Suppressor macrophage (primary cell): Measurements from ENCODE around the gene FAM240A.
A peak's percentile ranks its signal among the peaks of the same experiment; 100 is the strongest.

ENCODE experiments used
- DNase-seq, 4 experiments: peaks; one replicate each; pipeline ENCODE4 v3.0.0-alpha.2; 2020 to 2022

FAM240A gene

DNA sequence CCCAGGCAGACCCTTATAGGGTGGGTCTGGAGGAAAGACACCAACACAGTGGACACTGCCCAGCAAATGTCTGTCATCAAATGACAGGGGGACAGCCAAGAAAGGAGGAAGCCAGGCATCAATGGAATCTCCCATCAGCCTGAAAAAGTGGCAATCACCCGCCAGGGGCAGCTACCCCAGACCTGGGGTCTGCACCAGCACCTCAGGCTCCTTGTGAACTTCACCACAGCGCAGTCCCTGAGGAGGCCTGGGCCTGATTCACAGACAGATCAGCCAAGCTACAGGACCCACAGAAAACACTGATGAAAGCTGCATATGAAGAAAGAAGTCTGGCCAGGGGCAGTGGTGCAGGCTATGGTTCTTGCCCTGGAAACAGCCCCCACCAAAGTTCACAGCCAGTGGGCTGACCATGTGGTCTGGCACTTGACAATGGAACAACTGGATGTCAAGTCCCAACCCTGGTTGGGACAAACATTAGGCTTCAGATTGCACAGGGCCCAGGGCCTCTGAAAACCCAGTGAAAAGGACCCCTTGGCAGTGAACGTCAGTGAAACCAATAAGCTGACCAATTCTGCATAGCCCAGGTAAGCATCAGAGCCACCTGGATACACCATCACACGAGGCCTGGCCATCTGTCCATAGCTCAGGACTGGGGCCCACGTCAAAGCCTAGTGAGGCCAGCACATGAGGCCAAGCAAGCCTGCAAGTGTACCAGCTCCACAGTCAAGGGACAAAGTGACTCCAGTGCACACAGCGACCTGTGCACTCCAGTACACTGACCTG, 52.1 kb downstream of the FAM240A start:
- no peak for DNase-seq

DNA sequence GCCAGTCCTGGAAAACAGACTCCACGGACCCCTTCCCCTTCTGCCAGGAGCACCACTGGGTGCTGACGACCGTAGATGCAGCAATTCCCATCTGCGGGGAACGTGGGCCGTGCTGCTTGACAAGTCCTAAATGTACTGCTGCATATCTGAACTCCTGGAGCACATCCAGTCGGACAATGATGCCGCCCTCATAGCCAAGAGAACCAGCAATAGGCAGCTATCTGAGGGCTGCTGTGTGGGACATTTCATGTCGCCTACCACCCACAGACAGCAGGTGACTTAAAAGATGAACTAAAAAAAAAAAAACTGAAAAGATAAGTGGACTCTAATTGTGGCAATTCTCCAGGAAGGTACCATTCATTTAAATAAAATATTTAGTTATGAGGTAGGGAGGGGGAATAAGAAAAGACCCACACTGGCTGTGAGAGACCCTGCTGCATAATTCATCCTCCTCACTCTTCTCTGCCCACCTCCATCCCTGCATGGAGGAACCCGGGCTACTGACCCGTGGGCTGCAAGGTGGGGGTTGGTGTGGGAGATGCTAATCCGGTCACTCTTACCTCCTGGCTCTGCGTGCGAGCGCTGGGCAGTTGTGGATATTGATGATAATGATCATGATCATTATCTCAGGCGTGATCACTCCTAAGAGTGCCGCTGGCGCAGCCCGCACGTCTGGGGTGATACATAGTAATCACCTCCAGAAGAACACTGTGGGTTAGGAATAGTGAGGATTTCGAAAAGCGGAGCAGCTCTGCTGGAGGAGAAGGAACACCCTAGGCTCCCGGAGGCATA, 52.8 kb downstream of the FAM240A start:
- DNase-seq: no peak

DNA sequence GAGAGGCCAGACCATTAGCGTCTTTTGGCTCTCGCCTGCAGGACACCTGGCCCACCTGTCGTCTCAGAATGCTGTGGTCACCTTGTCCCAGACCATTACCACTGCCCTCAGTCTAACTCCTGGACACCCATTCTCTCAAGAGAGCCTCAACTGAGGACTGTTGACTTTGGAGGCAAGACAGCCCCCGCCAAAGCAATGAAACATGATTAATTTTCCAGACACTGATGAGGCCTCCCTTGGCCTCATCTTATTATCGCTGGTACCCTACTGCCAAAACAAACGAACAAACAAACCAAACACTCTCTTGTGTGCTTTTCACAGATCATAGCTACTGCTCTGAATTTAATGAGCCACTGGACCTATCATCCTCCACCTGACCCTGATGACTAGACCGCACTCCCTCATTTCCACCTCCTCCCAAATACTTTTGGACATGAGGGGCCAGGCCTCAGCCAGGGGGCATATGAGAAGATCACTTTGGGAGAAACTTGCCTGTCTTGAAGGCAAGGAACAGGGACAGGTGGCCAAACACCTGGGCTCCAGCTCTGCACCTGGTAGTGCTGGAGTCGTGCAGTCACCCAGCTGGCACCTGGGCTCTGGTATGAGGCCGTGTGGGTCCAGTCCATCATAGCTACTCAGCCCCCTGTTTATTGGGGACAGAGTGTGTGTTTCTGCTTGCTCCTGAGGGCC, 53.6 kb downstream of the FAM240A start:
- DNase-seq: no peak

DNA sequence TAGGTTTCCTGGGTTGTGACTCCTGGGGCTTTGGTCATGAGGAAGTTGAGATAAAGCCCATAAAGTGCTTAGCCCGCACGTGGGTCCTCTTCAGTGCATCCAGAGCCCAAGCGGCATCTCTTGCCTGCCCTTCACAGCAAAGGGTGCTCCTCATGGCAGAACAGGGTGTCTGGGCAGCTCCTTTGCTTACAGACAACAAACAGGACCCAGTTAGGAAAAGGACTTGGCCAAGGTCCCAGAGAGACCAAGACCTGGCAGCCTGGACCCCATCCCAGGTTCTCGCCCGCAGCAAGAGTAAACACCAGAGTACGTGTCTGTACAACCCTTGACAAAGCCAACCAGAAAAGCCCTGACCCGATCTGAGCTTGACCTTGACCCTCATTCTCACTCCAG, 54.1 kb downstream of the FAM240A start:
- no peak for DNase-seq

DNA sequence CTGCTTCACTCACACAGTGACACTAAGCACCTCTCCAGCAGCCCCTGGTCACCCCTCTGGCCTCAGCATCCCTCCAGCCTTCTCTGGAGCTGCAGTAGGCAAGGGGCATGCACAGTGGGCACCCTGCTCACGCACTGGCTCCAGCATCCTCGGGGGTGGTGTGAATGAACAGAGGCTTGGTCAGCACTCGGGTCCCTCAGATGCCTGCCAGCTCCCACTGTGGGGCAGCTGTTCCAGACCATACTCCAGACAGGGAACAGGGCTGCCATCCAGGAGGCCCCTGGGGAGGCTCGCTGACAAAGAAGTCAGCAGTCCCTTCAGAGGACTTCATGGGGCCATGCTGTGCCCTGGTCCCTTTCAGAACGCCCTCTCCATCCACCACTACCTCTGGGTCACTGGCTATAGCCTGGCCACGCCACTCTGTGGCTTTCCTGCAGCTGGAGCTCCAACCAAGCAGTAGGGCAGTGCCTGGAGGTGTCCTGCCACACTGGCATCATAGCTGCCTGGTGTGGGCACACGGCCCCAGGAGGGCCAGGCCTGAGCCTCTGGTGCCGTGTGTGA, 54.8 kb downstream of the FAM240A start:
- DNase-seq: no peak

DNA sequence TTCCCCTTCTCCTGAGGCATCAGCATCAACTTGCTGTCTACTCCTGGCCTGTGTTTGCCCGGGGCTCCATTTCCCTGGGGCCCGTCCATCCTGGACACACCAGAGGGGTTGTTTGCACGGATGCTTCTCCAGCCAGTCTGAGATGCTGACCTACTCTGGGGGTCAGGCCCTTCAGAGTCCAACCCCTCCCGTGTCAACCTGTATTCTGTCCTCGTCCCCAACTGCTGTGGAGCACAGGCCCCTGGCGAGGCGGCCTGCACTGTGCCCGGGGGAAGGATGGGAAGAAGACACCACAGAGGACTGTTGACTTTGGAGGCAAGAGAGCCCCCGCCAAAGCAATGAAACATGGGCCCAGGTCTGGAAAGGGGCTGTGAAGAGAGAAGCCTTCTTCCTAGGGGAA, 55.3 kb downstream of the FAM240A start:
- DNase-seq: no peak

DNA sequence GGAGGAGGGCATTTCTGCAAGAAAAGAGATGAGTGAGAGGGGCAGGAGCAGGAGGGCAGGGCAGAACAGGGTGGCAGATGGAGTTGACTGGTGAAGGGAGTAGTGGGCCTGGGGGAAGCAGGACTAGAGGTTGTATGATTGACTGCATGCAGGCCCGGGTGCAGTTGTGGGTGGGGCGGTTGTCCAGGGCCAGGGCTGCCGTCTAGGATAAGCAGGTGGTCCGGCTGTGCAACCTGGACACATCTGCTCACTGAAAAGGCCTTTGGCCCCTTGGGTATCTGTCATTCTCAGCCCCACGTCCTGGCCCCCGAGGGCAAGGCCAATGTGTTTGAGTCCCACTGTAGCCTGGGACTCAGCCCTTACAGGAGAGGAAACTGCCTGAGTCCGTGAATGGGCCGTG, 55.8 kb downstream of the FAM240A start:
- no peak for DNase-seq

DNA sequence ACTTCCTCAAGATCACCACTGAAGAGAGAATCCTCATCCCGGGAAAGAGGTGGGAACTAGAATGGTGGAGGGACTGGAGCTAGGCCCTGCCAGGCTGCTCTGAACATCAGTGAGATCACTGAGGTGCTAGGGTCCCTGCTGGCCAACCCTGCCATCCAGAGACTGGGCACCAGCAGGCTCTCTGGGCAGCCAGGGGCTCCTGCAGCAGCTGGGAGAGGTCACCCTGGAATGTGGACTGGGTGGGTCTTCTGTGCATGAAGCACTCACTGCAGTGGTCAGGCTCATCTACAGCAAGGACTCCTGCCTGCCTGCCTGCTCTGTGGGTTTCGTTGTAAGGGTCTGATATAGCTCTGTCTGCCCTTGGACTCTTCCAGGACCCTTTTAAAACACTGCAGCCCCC, 56.3 kb downstream of the FAM240A start:
- no peak for DNase-seq

DNA sequence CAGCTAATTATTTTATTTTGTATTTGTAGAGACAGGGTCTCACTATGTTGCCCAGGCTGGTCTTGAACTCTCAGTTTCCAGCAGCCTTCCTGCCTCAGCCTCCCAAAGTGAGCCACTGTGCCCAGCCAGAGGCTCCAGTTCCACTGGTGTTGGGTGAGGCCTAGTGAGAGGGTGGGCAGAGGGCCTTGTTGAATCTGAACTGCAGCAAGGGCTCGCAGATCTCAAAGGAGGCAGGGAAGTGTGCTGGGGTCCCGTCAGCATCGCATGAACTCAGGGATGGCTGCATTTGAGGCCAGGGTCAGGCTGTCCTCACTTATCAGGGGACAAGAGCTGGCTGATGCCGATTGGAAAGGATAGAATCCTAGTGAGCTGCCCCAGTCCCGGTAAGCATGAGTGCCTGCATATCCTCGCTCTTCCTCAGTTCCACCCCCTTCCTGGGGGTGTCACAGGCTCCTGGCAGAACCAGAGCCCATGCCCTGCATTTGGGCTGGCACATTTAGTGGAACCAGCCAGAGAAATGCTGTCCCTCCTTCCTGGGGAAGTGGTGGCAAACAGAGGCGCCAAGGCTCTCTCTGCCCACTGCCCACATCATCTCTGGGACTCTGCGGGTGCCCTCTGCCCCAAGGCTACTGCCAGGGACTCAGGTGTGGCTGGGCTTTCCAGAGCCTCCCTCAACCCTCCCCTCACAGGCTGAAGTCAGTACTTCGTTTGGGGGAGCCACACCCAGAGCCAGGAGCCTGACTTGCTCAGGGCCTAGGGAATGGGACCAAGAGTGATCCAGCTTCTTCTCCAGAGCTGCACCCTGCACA, 57.1 kb downstream of the FAM240A start:
- no peak for DNase-seq

DNA sequence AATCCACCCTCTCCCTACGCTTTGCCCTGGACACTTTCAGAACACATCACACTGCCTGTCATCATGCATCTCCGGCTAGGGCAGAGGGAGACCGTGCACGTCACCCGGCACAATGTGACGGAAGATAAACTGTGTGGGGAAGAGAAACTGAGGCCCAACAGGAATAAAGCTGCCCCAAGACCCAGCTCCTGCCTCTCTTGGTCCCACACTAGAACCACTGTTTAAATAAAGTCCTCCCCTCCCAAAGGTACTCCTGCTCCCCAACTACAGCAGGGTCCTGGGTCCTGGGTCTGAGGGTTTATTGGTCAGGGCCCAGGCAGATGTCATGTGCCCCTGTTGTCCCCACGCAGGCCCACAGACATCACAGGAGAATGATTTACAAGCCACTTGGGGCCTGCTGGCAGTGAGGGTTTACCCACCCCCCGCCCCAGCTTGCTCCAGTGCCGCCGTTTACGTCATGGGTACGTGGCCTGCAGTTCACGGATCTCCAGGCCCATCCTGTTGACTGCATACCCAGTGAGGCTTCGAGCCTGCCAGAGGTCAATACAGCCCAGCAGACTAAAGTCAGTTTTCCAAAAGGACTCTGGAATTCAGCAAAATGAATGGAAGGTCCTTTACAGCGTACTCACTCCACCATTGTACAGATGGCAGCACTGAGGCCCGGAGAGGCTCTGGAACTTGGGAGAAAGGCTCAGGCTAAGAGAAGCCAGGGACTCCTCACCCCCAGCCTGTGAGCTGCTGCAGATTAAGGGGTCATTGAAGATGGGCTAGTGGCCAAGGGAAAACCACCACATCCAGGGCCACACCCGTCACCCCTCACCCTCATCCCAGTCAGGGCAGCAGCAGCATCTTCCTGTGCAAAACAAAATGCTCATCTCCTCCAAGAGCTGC, 57.9 kb downstream of the FAM240A start:
- peak in 1 of 4 experiments; percentile 2 for DNase-seq

DNA sequence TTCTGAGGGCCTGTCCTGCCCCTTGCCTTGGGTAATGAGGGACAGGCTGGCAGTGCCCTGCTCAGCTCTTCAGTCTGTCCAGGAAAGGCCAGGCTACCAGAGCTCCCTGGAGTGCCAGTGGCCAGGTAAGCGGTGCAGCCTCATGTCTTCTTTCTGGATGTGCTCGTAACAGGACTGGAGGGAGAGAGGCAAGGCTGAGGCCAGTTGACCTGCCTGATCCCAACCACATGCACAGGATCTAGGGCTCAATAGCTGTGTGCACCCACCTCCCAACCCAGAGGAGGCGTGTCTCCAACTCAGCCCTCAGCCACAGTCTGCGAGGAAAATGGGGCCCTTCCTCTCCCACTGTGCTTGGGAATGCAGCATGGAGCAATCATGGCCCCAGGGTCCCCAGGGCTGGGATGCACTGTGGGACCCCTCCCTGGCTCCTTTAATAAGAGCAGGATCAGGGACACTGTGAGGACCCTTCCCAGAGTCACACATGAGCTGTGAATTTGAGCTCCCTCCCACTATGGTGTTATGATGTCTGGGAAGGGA, 58.6 kb downstream of the FAM240A start:
- DNase-seq: peak in 1 of 4 experiments; percentile 1

DNA sequence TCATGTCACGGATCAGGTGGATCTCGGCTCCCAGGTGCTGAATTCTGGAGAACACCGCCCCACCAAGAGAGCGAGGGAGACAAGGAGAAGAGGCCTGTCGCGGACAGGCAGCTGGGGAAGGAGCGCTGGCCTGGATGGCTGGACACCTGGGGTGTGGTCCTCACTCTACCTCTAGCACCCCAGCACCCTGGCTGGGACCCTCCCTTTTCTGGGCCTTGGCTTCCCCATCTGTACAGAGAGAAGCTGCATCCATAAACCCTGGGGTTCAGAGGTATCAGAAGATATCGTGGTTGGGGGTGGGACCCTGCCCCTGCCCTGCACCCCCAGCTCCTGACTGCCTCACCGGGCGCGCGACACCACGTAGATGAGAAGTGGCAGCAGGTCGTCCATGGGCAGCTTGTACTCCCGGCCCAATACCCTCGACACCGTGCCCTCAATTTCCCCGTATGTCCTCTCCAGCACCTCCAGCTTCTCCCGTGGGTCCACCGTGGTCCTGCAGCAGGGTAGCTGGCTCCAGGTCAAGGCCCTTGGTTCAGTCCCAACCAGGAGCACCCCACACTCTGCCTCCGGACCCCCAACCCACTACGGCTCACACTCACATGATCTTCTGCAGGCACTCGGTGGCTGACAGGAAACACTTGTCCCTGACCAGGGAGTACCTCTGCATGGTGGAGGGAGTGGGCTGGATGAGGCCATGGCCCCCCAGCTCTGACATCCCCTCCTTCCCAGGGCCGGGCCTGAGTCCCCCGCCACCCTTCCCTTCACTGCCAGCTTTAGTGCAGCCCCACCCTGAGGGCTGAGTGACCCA, 59.4 kb downstream of the FAM240A start:
- peak in 1 of 4 experiments; percentile 0 for DNase-seq

DNA sequence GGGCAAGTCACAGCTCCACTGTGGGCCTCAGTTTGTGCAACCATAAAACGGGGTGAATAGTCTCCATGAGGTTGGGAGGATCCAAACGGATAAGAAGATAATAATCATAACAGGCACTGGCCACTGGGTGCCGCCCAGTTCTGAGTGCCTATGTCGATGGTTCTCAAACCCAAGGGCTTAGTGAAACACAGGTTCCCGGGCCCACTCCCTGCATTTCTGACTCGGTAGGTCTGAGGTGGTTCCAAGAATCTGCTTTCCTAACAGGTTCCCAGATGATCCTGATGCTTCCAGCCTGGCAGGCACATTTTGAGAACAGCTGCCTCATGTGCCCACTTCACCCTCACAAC, 60.0 kb downstream of the FAM240A start:
- DNase-seq: peak in 1 of 4 experiments; percentile 1

DNA sequence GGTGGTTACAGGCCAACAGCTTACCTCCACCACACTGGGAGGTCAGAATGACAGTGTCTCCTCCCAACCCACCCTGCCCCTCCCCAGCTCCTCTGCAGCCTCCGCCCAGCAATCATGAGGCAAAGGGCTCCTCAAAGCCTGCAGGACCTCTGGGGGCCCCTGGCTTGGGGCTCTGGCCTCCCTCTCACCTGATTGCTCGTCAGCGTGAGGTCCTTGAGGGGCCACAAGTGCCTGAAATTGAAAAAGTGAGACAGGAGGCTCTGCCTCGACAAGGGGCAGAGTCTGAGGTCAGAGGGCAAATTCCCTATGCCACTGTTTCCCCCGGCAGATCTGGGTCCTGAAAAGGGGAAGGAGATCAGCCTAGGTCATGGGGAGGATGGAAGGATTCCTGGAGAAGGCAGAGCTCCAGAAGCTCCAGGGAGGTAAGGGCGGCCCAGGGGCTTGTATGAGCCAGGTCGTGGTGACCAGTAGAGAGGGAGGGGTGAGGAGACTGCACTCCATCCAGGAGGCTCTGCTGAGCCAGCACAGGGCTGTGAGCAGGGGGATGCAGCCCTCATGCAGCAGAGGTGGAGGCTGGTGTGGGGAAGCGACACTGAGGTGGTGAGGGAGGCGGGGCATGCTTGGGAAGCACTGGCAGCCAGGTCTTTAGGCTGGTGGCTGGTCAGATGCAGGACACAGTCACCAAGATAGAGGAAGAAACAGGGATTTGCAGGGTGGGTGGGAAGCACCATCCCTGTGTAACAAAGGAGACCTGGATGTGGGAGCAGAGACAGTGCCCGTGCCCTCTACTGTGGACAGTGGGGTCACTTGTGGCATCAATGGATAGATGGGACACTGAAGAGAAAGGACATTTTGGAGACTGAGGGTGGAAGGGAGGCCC, 61.1 kb downstream of the FAM240A start:
- peak in 1 of 4 experiments; percentile 2 for DNase-seq

DNA sequence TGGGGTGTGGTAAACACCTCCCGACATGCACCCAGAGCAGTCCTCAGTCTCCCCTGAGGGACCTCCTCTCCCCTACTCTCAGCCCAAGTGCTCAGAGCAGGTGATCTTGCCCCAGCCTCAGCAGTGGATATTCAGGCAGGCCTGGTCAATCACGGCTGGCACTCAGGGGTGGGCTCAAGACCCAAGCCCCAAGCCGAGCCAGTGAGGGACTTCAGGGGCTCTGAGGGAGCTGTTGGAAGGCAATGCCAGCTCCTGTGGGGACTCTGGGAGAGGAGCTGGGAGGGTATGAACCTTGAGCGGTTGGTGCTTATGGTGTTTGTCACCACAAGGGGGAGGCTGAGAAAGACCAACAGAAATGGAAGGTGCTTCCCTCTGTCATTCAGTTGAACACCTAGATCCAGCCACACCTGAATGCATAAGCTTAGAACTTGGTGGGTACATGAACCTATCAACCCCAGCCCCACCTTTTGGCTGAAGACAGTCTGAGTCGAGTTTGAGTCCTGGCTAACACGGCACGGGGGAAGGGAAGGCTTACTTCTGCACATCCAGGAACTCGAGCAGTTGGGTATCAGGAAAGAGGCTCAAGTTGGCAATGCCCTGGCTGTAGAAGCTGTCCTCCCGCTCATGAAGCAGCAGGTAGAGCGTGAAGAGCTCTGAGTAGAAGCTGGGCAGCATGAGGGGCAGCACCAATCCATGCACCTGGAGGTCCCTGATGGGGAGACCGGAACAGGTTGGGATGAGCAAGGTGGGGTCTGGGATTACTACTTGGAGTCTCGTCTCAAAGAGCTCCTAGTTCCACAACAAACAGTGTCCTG, 61.9 kb downstream of the FAM240A start:
- peak in 1 of 4 experiments; percentile 19 for DNase-seq

DNA sequence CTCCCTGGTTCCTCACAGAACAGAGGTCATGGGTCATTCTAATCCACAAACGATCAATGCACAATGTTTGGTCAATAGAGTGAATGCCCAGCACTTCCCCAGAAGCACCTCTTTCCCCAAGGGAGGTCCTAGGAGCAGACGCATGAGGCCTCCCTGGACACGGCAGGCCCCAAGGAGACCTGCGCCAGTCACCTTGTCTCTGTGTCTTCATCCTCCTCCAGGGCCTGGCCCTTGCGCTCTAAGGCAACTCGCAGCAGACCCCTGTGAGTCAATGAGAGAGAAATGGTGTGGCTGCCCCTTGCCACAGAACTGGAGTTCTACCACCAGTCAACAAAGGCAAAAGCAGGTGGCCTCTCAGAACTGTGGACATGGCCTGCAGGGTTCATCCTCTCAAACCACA, 63.1 kb downstream of the FAM240A start:
- DNase-seq: no peak
